Measurements from ENCODE around the gene SNX18. TPM values are rescaled to one million over a fixed set of nuclear protein-coding genes. Genes with fewer than 3 reads are reported as not detected.
"Not testable (repeated sequence)": the region's sequence is repeated elsewhere in the genome, so short reads cannot be mapped to it uniquely, and the experiment has no call there.

Gene SNX18
- polyA plus RNA-seq, 4 donors = 28.8 to 36.8 (median 32.0) TPM

DNA sequence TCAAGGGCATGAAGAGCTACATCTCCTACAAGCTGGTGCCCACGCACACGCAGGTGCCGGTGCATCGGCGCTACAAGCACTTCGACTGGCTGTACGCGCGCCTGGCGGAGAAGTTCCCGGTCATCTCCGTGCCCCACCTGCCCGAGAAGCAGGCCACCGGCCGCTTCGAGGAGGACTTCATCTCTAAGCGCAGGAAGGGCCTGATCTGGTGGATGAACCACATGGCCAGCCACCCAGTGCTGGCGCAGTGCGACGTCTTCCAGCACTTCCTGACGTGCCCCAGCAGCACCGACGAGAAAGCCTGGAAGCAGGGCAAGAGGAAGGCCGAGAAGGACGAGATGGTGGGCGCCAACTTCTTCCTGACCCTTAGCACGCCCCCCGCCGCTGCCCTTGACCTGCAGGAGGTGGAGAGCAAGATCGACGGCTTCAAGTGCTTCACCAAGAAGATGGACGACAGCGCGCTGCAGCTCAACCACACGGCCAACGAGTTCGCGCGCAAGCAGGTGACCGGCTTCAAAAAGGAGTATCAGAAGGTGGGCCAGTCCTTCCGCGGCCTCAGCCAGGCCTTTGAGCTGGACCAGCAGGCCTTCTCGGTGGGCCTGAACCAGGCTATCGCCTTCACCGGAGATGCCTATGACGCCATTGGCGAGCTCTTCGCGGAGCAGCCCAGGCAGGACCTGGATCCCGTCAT, 1.4 kb downstream of the SNX18 start:
- DNase-seq (ENCODE audit: low read depth in 4 of 4, low spot score in 2 of 4) = no peak

DNA sequence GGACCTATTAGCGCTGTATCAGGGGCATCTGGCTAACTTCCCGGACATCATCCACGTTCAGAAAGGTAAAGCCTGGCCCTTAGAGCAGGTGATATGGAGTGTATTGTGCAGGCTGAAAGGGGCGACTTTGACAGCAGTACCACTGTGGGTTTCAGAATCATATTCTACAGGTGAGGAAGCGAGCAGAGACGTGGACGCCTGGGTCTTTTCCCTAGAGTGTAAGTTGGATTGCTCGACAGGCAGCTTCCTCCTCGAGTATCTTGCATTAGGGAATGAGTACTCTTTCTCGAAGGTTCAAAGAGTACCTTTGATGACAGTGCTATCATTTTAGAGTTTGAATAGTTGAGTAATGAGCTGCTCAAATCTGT, 1.9 kb downstream of the SNX18 start:
- no peak for DNase-seq (ENCODE audit: low read depth in 4 of 4, low spot score in 2 of 4)

DNA sequence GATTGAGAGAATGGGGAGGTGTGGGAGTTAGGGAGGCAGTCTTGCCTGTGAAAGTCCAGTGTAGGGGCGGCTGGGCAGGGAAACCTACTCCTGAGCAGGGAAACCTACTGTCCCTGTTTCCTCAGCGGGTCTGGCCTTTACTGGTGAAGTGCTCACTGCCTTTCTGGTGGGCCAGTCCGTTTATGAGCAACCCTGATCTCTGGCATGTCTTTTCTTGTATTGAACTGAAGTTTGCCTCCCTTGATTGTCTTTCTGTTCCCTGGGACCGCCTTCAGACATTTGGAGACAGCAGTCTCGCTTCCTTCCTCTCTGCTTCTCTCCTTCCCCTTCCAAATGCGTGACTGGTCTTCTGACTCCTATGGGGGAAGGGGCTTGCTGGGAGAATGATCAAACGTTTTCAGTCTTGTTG, 2.9 kb downstream of the SNX18 start:
- no peak for DNase-seq (ENCODE audit: low read depth in 4 of 4, low spot score in 2 of 4)

DNA sequence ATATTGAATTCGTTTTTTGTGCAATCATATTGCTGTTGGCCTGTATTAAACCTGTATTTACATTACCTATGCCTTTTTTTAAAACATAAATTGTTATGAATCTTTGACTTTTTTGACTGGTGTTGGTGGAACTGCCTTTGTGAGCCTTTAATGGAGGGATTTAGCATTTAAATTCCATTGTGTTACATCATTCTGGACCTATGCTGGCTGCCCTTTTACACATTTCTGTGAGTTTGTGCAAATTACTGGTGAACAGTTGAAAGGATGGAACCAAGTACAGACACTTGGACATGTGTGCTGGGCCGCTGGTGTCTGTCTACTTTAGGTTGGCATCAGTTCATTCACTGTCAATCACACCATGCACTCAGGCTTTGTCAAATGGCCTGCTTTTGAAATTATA, 3.4 kb downstream of the SNX18 start:
- DNase-seq (ENCODE audit: low read depth in 4 of 4, low spot score in 2 of 4) = no peak

DNA sequence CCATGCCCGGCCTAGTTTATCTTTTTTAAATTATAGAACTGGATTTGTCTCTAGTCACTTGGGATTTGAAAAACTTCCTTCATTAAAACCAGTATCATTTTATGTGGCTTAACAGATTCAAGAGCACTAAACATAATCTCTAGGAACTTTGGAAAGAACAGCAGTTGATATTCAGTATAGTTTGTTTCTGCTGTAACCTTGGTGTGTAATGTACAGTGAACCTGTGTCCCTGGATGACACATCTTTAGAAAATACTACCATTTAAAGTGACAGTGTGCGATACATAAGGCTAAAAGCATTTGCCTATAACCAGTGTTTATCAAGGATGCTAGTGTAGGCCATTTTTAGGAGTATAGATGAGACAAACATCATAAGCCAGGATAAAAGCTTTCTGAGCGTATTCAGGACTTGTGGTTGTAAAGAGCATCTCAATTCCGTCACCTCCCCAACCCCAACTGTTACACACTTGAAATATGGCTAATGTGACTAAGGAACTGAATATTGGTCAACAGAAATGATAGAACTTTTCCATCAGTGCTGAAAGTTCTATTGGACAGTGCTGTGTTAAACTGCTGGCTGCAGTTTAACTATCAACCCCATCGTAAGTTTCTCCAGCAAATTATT, 4.4 kb downstream of the SNX18 start:
- DNase-seq (ENCODE audit: low read depth in 4 of 4, low spot score in 2 of 4) = no peak

DNA sequence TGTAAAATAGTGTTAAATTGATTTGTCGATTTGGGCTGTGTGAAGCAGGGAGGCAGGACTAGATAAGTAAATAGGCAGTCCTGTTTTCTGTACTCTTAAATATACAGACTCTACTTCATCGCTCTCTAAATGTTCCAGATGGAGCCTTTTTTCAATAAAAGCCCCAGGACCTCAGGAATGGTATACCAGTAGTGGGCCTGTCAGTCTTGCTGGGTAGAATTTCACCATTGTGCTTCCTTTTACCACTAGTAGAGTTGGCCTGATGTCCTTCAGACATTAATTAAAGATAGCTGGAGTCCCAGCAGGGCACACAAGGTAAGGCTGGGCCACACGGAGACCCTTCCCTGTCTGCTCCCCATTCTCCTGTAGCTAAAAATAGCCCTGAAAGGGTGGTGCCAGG, 6.0 kb downstream of the SNX18 start:
- no peak for DNase-seq (ENCODE audit: low read depth in 4 of 4, low spot score in 2 of 4)

DNA sequence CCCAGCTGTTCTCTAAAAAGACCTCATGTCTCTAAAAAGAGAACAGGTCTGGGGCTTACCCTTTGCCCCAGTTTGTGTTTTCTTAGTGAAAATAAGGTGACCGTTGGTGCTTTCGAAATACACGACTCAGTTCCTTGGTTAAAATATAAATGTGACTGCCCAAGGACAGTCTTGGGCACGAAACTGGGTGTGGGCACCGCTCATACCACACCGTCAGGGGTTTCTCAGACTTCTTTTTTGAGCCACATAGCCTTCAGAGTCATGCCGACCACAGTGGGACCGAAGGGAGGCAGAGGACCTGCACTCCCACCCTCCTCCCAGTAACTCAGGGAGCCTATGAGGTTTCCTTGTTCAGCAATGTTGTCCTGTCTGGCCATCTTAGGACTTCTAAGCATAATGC, 6.5 kb downstream of the SNX18 start:
- no peak for DNase-seq (ENCODE audit: low read depth in 4 of 4, low spot score in 2 of 4)

DNA sequence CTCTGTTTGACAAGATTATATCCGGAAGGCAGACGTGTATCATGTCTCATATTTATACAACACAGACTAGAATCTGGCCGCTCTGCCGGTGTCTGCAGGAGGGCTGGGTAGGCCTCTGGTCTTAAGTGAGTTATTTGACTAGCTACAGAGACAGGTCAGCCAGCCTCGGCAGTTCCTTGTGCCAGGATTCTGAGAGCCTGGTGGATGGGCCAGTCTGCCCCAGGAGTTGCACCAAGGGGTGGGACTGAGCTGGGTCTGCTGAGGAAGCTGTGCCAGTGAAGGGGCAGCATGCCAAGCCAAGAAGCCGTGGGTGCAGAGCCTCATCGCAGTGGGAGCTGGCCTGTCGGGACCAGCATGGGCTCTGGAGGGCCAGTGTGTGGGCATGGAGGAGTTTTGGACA, 7.1 kb downstream of the SNX18 start:
- DNase-seq (ENCODE audit: low read depth in 4 of 4, low spot score in 2 of 4) = no peak

DNA sequence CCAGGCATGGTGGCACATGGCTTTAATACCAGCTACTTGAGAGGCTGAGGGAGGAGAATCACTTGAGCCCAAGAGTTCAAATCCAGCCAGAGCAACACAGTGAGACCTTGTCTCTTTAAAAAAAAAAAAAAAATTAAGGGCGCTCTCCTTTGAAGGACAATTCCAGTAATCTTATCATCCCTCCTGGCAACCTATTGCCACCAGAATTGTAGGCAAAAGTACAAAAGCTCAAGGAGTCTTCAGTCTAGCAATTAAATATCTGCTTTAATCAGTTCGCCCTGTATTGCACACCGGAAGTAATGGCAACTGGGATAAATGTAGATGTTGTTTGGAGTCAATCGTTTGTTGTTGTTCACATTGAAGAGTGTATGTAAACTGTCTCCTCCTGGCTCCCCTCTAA, 7.7 kb downstream of the SNX18 start:
- no peak for DNase-seq (ENCODE audit: low read depth in 4 of 4, low spot score in 2 of 4)

DNA sequence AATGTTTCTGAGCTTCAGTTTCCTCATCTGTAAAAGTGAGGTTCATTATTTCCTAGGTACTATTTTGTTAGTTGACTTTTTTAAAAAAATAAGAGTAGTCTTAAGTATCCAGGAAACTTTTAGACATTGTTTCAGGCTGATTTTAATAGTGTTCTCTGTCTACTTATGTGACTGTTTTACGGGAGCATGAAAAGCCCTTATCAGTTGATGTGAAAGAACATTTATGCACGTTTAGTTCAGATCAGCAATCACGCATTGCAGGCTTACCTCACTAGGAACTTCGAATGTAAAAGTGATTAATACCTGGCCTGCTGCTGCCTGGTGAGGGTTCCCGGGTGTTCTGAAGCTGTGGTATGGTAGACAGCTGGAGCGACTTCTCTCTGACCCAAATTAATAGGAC, 8.1 kb downstream of the SNX18 start:
- no peak for DNase-seq (ENCODE audit: low read depth in 4 of 4, low spot score in 2 of 4)

DNA sequence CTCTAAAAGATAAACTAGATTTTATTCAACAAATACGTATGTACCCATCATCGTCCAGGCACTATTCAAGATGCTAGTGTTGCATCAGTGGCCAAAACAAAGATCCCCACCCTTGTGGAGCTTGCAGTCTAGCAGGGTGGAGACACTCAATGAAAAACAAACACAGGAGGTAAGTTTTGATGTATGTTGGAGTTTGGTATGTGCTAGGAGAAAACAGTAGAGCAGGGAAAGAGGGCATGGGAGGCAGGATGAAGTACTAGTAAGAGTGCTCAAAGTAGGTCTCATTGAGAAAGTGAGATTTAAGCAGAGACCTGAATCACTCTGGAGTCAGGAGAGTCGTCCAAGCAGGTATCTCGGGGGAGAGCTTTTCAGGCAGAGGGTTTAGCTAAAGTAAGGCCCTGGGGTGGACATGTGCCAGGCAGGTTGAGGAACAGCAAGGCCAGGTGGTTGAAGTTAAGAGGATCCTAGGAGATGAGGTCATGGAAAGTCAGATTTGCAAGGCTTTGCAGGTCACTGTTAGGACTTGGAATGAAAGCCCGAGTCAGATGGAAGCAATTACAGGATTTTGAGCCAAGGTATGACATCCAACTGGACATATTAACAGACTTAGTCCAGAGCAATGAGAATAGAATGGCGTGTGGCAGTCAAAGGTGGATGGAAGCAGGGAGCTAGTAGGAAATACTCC, 9.2 kb downstream of the SNX18 start:
- DNase-seq (ENCODE audit: low read depth in 4 of 4, low spot score in 2 of 4) = no peak

DNA sequence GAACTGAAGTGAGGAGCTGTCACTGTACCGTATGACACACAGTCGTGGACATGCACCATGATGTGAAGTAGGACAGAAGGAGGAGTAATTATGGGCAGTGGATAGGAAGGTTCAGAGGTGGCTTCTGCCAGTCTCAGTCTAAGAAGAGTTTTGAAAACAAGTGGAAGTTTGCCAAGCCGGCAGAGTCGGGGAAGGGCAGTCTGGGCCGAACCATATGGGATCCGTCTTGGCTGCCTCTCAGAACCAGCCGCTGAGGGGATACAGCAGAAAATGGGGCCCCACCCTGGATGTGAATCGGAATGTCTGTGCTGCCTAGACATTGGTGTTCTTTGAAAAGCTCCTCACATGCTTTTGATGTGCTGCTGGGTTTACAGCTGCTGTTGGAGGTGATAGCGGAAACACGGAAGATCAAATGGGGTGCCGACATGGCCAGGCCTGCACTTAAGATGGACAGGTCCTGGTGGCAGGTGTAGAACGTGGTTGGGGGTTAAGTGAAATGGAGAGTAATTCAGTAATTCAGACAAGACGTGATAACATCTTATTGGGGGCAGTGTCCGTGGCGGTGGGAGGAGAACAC, 11.2 kb downstream of the SNX18 start:
- no peak for DNase-seq (ENCODE audit: low read depth in 4 of 4, low spot score in 2 of 4)

DNA sequence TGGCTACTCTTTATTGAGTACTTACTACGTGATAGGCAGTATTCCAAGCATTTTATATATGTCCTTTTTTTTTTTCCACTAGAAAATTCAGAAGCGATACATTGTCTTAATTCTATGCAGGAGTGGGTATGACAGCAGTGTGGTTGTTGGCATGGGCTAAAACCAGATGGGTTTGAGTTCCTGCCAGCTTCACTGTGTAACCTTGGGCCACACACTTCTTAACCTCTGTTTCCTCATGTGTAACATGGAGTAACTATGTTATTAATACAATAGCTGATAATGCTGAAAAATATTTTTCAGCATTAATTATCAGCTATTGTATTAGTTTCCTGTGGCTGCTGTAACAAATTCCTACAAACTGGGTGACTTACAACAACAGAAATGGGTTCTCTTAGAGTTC, 12.0 kb downstream of the SNX18 start:
- no peak for DNase-seq (ENCODE audit: low read depth in 4 of 4, low spot score in 2 of 4)

DNA sequence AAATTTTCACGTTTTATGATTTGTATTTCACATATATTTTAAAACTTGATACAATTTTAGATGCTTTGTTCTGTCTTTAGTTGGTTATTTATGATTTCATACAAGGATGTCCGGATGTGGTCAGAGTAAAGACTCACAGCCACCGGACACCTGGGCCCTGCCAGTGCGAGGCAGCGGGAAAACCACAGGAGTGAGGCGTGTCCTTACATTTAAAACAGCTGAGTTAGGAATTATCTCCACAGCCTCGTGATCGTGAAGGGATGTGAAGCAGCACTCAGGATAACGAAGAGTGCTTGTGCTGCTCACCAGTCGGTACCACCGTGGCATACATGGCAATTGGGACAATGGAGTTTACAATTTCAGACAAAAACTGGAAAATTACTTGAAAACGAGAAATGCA, 14.0 kb downstream of the SNX18 start:
- DNase-seq (ENCODE audit: low read depth in 4 of 4, low spot score in 2 of 4) = no peak

DNA sequence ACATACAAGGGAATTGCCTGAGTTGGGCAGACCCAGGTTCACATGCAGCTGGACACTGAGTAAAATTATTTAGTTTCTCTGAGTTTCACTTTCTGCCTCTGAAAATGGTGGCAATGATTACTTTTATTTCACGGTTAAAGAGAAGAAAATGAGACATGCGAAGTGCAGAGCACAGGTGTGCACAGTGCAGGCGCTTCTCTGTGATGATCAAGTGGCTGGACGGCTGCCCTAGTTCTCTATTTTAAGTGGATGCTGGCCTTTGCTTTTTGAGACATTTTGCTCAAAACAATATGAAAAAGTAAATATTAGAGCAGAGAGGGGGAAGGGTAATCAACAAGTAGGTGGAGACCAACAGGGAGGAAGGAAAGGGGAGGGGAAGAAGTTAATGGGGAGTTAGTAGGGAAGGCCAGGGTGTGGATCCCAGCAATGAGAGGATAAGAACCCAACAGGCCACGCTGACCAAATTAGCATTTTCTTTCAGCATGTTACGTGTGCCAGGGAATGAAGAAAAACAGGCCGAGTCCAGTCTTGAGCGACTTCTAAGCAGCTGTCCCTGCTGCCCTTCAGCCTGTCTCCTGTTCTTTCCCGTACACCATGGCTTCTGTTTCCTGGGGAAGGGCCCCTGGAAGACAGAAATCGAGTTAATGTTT, 16.1 kb downstream of the SNX18 start:
- DNase-seq (ENCODE audit: low read depth in 4 of 4, low spot score in 2 of 4) = no peak

DNA sequence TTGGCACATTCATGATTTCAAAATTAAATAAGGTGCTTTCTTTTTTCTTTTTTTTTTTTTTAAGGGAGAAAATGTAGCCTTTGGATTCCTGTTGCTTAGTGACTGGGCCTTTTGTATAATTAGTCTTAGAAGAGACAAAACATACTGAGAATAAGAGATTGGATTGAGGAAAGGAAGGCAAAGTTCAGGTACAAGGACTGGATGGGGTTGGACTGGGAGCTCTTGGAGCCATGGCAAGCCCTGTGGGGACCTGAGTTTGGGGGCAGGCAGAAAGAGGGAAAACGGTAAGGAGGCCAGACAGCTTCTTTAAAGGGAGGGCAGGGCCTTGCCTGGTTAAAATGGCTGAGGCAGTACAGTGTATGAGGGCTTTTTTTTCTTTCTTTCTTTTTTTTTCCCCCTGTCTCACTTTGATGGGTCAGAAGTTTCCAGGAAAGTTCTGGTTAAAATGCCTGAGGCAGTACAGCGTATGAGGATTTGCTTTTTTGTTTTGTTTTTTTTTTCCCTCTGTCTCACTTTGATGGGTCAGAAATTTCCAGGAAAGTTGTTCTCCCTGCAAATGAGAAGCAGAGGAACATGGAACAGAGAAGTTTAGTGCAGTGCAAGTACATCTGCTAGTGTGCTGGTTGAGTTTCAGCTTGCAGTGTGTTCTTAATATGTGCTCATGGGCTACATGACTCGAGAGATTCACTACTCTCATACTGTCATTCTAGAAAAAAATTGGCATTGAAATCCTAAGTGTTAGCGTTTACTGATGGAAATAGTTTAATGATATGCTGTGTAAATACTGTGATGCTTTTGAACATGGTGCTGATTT, 16.8 kb downstream of the SNX18 start:
- DNase-seq (ENCODE audit: low read depth in 4 of 4, low spot score in 2 of 4) = no peak

DNA sequence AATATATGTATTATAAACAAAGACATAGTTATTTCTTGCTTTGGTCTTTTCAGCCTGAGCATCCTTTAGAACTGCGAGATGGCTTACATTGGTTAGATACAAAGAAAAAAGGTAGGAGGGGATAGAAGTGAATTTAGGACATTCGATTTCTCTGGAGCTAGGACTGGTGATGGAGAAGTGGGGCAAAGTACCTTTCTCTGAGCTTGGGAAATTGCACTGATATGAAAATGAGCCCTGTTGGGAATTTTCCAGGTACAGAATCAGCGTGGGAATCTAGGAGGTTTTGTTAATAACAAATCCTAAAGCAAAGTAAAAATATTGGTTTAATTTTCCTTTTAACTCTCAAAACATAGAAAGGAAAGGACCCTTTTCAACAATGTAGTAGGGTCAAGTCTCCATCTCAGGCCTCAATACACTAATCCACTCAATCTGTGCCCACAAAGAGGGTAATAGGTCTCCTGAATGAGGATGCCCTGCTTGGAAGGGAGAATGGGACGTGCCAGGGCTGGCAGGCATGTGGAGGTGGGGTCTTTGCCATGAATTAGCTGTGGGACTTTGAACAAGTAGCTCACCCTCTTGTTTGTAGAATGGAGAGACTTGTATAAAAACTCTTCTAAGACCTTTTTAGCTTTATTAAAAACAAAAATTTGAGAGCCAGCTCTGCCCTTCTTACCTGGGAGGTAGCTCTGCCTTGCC, 17.7 kb downstream of the SNX18 start:
- no peak for DNase-seq (ENCODE audit: low read depth in 4 of 4, low spot score in 2 of 4)

DNA sequence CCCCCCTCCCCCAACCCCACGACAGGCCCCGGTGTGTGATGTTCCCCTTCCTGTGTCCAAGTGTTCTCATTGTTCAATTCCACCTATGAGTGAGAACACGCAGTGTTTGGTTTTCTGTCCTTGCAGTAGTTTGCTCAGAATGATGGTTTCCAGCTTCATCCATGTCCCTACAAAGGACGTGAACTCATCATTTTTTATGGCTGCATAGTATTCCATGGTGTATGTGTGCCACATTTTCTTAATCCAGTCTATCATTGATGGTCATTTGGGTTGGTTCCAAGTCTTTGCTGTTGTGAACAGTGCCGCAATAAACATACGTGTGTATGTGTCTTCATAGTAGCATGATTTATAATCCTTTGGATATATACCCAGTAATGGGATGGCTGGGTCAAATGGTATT, 18.8 kb downstream of the SNX18 start:
- not testable (repeated sequence) for DNase-seq (ENCODE audit: low read depth in 4 of 4, low spot score in 2 of 4)

DNA sequence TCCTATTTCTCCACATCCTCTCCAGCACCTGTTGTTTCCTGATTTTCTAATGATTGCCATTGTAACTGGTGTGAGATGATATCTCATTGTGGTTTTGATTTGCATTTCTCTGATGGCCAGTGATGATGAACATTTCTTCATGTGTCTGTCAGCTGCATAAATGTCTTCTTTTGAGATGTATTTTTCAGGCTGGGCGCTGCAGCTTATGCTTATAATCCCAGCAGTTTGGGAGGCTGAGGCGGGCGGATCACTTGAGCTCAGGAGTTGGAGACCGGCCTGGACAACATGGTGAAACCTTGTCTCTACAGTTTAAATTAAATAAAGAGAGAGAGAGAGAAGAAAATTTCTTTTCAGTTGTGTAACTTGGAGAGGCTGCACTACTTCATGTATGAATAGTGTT, 19.3 kb downstream of the SNX18 start:
- DNase-seq (ENCODE audit: low read depth in 4 of 4, low spot score in 2 of 4) = not testable (repeated sequence)

DNA sequence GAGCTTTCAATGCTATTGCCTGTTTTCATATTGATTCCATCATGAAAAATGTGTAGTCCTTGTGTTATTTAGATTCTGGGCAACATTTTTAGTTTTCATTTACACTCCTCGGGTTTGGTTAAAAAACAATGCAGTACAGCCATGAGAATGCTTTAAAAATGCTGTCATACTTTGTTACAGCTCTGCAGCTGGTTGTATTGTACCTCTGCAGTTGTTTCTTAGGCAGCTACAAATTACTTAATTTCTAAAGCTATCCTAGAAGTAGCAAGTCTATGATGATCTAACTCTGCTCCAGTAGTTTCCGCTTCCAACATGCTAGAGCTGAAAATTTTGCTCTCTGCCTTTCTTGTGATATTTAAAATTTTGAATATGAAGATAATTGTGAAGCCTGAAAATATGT, 20.2 kb downstream of the SNX18 start:
- DNase-seq (ENCODE audit: low read depth in 4 of 4, low spot score in 2 of 4) = no peak
